Endothelial cell of umbilical vein (primary cell): ENCODE data around the gene FCN2. TPM values are rescaled to one million over a fixed set of nuclear protein-coding genes. Genes with fewer than 3 reads are reported as not detected.

ENCODE experiments used
- BruUV-seq: library from RNA; stranded (reverse); fragments of 400-500 nt; replicated peaks from 2 replicates; lab custom pipeline; 2021; lab: Mats Ljungman, UMichigan
- CTCF ChIA-PET: fragments of 300-600, 350-600 bp; sonication (Branson Sonifier 250); formaldehyde crosslinking; loops from one replicate; lab custom pipeline; 2021; ENCODE audit warnings: antibody characterized with exemption, inconsistent platforms; lab: Charles Lee
- POLR2A ChIA-PET: fragments of 300-600, 350-600 bp; sonication (Branson Sonifier 250); formaldehyde crosslinking; loops from one replicate; lab custom pipeline; 2021; ENCODE audit warnings: antibody characterized with exemption, inconsistent platforms; lab: Charles Lee
- DNase-seq: peaks from one replicate; pipeline ENCODE4 v3.0.0-alpha.2; 2011; ENCODE audit warnings: low read depth, low spot score
- FAIRE-seq: peaks from 2 replicates; lab custom pipeline; 2011; peaks lifted over from hg19 to GRCh38; lab: Jason Lieb, UNC
- H2AFZ ChIP-seq: 2 replicates; pipeline ENCODE4 v1.6.0; 2012; ENCODE audit warnings: low read depth, low read length, control low read depth, inconsistent platforms
- H3K27ac ChIP-seq: 2 replicates; pipeline ENCODE4 v1.5.1; 2011; ENCODE audit warnings: low read depth, mild to moderate bottlenecking, control low read depth, low read length, moderate library complexity; ENCODE audit not compliant: insufficient read depth
- H3K27me3 ChIP-seq, 2 experiments: 2 replicates each; pipeline versions ENCODE4 v1.6.0 to v1.6.1; 2011; ENCODE audit warnings: low read length in 2 of 2, mixed read lengths in 1 of 2; ENCODE audit not compliant: control insufficient read depth in 2 of 2, insufficient read depth in 2 of 2
- H3K36me3 ChIP-seq, 2 experiments: 2 replicates in 1 of 2; 3 replicates in 1 of 2; pipeline ENCODE4 v1.5.1; 2011; ENCODE audit warnings: low read length in 2 of 2, mild to moderate bottlenecking in 1 of 2, moderate library complexity in 1 of 2; ENCODE audit not compliant: control insufficient read depth in 2 of 2, insufficient read depth in 2 of 2; ENCODE audit errors: extremely low read depth in 1 of 2
- H3K4me1 ChIP-seq: 3 replicates; pipeline ENCODE4 v1.5.1; 2011; ENCODE audit warnings: mild to moderate bottlenecking, low read length; ENCODE audit not compliant: control insufficient read depth, insufficient read depth; ENCODE audit errors: extremely low read depth
- H3K4me2 ChIP-seq: 2 replicates; pipeline ENCODE4 v1.6.1; 2011; ENCODE audit warnings: low read length, control low read depth, mixed read lengths; ENCODE audit not compliant: insufficient read depth
- H3K4me3 ChIP-seq, 3 experiments: fragments of 200-600 bp in 1 of 3; sonication (generic), shearing (Covaris generic) in 1 of 3; replicated peaks in 1 of 3; 2 replicates each; pipeline ENCODE4 v1.5.1; 2011 to 2016; ENCODE audit warnings: control low read depth in 3 of 3, low read length in 3 of 3, mild to moderate bottlenecking in 2 of 3, inconsistent platforms in 1 of 3, low read depth in 1 of 3, moderate library complexity in 1 of 3; ENCODE audit not compliant: insufficient read depth in 1 of 3
- H3K79me2 ChIP-seq: 2 replicates; pipeline ENCODE4 v1.6.0; 2012; ENCODE audit warnings: low read length, inconsistent platforms; ENCODE audit not compliant: control insufficient read depth, insufficient read depth
- H3K9ac ChIP-seq: replicated peaks from 2 replicates; pipeline ENCODE3; 2011; ENCODE audit warnings: low read length, control low read depth; ENCODE audit not compliant: insufficient read depth; ENCODE audit errors: extremely low read depth
- H3K9me1 ChIP-seq: replicated peaks from 3 replicates; pipeline ENCODE4 v1.6.0; 2011; ENCODE audit warnings: mild to moderate bottlenecking, low read length; ENCODE audit not compliant: control insufficient read depth, insufficient read depth; ENCODE audit errors: extremely low read depth
- H3K9me3 ChIP-seq: replicated peaks from 2 replicates; pipeline ENCODE4 v1.5.1; 2012; ENCODE audit warnings: low read length, inconsistent platforms; ENCODE audit not compliant: control insufficient read depth, insufficient read depth
- H4K20me1 ChIP-seq: replicated peaks from 2 replicates; pipeline ENCODE3; 2011; ENCODE audit warnings: mild to moderate bottlenecking, low read length; ENCODE audit not compliant: control insufficient read depth, insufficient read depth; ENCODE audit errors: extremely low read depth
- CTCF ChIP-seq, 2 donors: IDR thresholded peaks; 1 replicate in 1 of 2; 2 replicates in 1 of 2; pipeline ENCODE4 v1.5.1; 2011; ENCODE audit warnings: low read length in 2 of 2, mild to moderate bottlenecking in 2 of 2, moderate library complexity in 2 of 2, control low read depth in 1 of 2, inconsistent platforms in 1 of 2, low read depth in 1 of 2; ENCODE audit not compliant: insufficient read depth in 1 of 2; ENCODE audit errors: extremely low read depth in 1 of 2
- EZH2 ChIP-seq: IDR thresholded peaks from 2 replicates; pipeline ENCODE4 v1.6.1; 2012; ENCODE audit warnings: borderline replicate concordance, low read depth, mild to moderate bottlenecking, moderate library complexity, low read length, inconsistent platforms; ENCODE audit not compliant: severe bottlenecking
- FOS ChIP-seq: IDR thresholded peaks from 2 replicates; pipeline ENCODE4 v1.6.1; 2011; ENCODE audit warnings: mild to moderate bottlenecking, low read length, moderate library complexity, borderline replicate concordance; ENCODE audit not compliant: insufficient read depth
- GATA2 ChIP-seq: IDR thresholded peaks from 2 replicates; pipeline ENCODE4 v1.7.0; 2011; ENCODE audit warnings: low read depth, mild to moderate bottlenecking, moderate library complexity, mixed read lengths, low read length; ENCODE audit not compliant: insufficient read length, insufficient read depth
- JUN ChIP-seq: IDR thresholded peaks from 2 replicates; pipeline ENCODE4 v1.6.1; 2011; ENCODE audit warnings: borderline replicate concordance, low read depth; ENCODE audit not compliant: insufficient read length, insufficient read depth
- MAX ChIP-seq: IDR thresholded peaks from 2 replicates; pipeline ENCODE4 v1.6.1; 2011; ENCODE audit not compliant: insufficient read depth, insufficient read length
- MYC ChIP-seq: IDR thresholded peaks from one replicate; pipeline ENCODE4 v1.6.1; 2011; ENCODE audit warnings: mild to moderate bottlenecking, low read depth, low read length
- POLR2A ChIP-seq: IDR thresholded peaks from 2 replicates; pipeline ENCODE4 v1.6.1; 2012; ENCODE audit warnings: low read depth, mild to moderate bottlenecking, control low read depth, low read length
- POLR2AphosphoS5 ChIP-seq: IDR thresholded peaks from 2 replicates; pipeline ENCODE4 v1.6.1; 2012; ENCODE audit warnings: low read depth, mild to moderate bottlenecking, control low read depth, low read length, moderate library complexity; ENCODE audit not compliant: insufficient read depth
- dilution Hi-C: fragments of 300-500 bp; cut with MboI; formaldehyde crosslinking; loops from one replicate; pipeline ENCODE4 v1.15.0; 2019; ENCODE audit warnings: low sequenced_read_pairs; ENCODE audit not compliant: extremely low pct_ligation_motif_present
- intact Hi-C: fragments of 100-400 bp; cut with micrococcal nuclease; formaldehyde crosslinking; loops from one replicate; pipeline ENCODE4 v1.10.0; 2022
- polyA plus RNA-seq, 4 experiments: library from polyadenylated mRNA; depleted of rRNA in 3 of 4; stranded (reverse) in 3 of 4; unstranded in 1 of 4; fragments of >200 nt; gene quantifications; 2 replicates each; pipeline versions ENCODE4 v1.2.1 to v1.2.3, GENCODE V29; 2011 to 2012; ENCODE audit warnings: missing spikeins in 1 of 4
- total RNA-seq: library from RNA; stranded (reverse); gene quantifications from 2 replicates; pipeline ENCODE4 v1.2.3, GENCODE V29; 2021

Gene FCN2
- total and polyA plus RNA-seq, 2 donors (not counting 3 experiments of a cell fraction or from before 2014, with no cell fraction given): not detected

- H3K79me2 ChIP-seq: no peaks in the 10 kb centered on the region
- no TSS peak for BruUV-seq
- ChIA-PET CTCF (interaction anchor here (1.2 kb wide), 1 partner anchor 28 kb away, joined by 3 read pairs; no protein-coding TSS in a partner anchor), POLR2A (no interaction called here)
- H3K9me1 ChIP-seq: no peaks in the 10 kb centered on the region
- no peaks in the 10 kb centered on the region for H3K27me3 ChIP-seq
- no peak overlapping the region for H3K27ac ChIP-seq
- no peak for FAIRE-seq
- intact Hi-C loops: no loop called here
- no peak overlapping the region for H2AFZ ChIP-seq
- no peak overlapping the region for H3K4me2 ChIP-seq
- DNase-seq: no peak
- no peak overlapping the region for H3K4me3 ChIP-seq
- TF ChIP-seq EZH2: no peak
- TF ChIP-seq POLR2AphosphoS5: no peak
- TF ChIP-seq FOS: no peak
- no peak for TF ChIP-seq CTCF (IDR thresholded peaks at IDR 0.05; ENCODE audit: extremely low read depth in 1 of 2, insufficient read depth in 1 of 2, low read depth in 1 of 2, low read length in 2 of 2)
- TF ChIP-seq POLR2A: no peak
- no peak for TF ChIP-seq JUN
- no peak for TF ChIP-seq GATA2
- TF ChIP-seq MYC: no peak
- no peak for TF ChIP-seq MAX
- no peaks in the 10 kb centered on the region for H3K4me1 ChIP-seq
- peaks cover 4 to 21% of the 10 kb centered on the region in 2 experiments for H3K36me3 ChIP-seq
- H3K9ac ChIP-seq: no peak overlapping the region
- no peaks in the 10 kb centered on the region for H3K9me3 ChIP-seq
- dilution Hi-C loops: no loop called here
- no peaks in the 10 kb centered on the region for H4K20me1 ChIP-seq
Measured at GRCh38 chr9:134835987-134836386, 44.6 kb upstream of the FCN2 start.
